ENCODE measurements around the gene KLK12. TPM values are rescaled to one million over a fixed set of nuclear protein-coding genes. Genes with fewer than 3 reads are reported as not detected.
A peak's percentile ranks its signal among the peaks of the same experiment; 100 is the strongest.

The KLK12 gene
- total and polyA plus RNA-seq, 9 of the 15 experiments (the other 6 are each of a cell fraction or from before 2014, with no cell fraction given), result not detected

DNA sequence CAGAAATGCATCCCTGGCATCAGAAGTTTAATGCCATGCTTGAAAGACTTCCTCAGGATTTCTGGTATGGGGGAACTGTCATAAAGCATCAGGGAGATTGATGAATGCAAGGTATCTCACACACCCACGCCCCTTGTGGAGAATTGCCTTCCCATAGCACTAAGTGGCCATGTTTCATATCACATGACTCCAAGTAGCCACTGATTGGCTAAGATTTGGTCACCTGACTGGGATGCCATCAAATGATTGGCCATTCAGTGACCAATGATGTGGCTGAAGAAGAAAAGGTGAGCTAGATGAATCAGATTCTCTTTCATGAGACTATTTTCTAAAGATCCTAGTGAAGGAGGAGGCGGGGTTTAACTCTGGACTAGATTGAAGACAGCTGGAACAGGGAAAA is 40.7 kb downstream of the KLK12 start (continued):
- TF ChIP-seq EHMT2 (IDR thresholded peaks at IDR 0.05) (peak; percentile 29; the same call in 1 of the 2 replicates), MBD2 (IDR thresholded peaks at IDR 0.05; ENCODE audit: borderline replicate concordance, low read depth) (peak; percentile 52; the same call in 1 of the 2 replicates), C11orf30 (IDR thresholded peaks at IDR 0.05; ENCODE audit: low read depth) (peak; percentile 34; the same call in 1 of the 2 replicates), CBX3 (IDR thresholded peaks at IDR 0.05; ENCODE audit: borderline replicate concordance in 1 of 2, low read length in 2 of 2) (peak in 1 of 2 experiments; percentile 96; a peak in 2 of 3 replicates), ASH1L (IDR thresholded peaks at IDR 0.05; ENCODE audit: borderline replicate concordance, low read depth, partially characterized antibody) (peak; percentile 76), MEIS2 (IDR thresholded peaks at IDR 0.05; ENCODE audit: partially characterized antibody) (peak; percentile 48), RBM25 (IDR thresholded peaks at IDR 0.05; ENCODE audit: low read depth, low read length, severe bottlenecking) (peak; percentile 41), DIDO1 (tag; IDR thresholded peaks at IDR 0.05; ENCODE audit: low read depth) (peak; percentile 84; the same call in 1 of the 2 replicates)
- TF ChIP-seq, protein P1, sequence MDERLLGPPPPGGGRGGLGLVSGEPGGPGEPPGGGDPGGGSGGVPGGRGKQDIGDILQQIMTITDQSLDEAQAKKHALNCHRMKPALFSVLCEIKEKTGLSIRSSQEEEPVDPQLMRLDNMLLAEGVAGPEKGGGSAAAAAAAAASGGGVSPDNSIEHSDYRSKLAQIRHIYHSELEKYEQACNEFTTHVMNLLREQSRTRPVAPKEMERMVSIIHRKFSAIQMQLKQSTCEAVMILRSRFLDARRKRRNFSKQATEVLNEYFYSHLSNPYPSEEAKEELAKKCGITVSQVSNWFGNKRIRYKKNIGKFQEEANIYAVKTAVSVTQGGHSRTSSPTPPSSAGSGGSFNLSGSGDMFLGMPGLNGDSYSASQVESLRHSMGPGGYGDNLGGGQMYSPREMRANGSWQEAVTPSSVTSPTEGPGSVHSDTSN (CRISPR knock-in tag; IDR thresholded peaks at IDR 0.05; ENCODE audit: low read depth), result no peak
- TF ChIP-seq, protein P1 (tag; conservative IDR thresholded peaks at IDR 0.05; ENCODE audit: low read depth), result 0 out of 2 replicates have a peak, but pooled peaks have one; percentile 33
- TF ChIP-seq, protein P2, sequence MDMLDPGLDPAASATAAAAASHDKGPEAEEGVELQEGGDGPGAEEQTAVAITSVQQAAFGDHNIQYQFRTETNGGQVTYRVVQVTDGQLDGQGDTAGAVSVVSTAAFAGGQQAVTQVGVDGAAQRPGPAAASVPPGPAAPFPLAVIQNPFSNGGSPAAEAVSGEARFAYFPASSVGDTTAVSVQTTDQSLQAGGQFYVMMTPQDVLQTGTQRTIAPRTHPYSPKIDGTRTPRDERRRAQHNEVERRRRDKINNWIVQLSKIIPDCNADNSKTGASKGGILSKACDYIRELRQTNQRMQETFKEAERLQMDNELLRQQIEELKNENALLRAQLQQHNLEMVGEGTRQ (CRISPR knock-in tag; IDR thresholded peaks at IDR 0.05), result peak; percentile 94
- TF ChIP-seq, protein P3, sequence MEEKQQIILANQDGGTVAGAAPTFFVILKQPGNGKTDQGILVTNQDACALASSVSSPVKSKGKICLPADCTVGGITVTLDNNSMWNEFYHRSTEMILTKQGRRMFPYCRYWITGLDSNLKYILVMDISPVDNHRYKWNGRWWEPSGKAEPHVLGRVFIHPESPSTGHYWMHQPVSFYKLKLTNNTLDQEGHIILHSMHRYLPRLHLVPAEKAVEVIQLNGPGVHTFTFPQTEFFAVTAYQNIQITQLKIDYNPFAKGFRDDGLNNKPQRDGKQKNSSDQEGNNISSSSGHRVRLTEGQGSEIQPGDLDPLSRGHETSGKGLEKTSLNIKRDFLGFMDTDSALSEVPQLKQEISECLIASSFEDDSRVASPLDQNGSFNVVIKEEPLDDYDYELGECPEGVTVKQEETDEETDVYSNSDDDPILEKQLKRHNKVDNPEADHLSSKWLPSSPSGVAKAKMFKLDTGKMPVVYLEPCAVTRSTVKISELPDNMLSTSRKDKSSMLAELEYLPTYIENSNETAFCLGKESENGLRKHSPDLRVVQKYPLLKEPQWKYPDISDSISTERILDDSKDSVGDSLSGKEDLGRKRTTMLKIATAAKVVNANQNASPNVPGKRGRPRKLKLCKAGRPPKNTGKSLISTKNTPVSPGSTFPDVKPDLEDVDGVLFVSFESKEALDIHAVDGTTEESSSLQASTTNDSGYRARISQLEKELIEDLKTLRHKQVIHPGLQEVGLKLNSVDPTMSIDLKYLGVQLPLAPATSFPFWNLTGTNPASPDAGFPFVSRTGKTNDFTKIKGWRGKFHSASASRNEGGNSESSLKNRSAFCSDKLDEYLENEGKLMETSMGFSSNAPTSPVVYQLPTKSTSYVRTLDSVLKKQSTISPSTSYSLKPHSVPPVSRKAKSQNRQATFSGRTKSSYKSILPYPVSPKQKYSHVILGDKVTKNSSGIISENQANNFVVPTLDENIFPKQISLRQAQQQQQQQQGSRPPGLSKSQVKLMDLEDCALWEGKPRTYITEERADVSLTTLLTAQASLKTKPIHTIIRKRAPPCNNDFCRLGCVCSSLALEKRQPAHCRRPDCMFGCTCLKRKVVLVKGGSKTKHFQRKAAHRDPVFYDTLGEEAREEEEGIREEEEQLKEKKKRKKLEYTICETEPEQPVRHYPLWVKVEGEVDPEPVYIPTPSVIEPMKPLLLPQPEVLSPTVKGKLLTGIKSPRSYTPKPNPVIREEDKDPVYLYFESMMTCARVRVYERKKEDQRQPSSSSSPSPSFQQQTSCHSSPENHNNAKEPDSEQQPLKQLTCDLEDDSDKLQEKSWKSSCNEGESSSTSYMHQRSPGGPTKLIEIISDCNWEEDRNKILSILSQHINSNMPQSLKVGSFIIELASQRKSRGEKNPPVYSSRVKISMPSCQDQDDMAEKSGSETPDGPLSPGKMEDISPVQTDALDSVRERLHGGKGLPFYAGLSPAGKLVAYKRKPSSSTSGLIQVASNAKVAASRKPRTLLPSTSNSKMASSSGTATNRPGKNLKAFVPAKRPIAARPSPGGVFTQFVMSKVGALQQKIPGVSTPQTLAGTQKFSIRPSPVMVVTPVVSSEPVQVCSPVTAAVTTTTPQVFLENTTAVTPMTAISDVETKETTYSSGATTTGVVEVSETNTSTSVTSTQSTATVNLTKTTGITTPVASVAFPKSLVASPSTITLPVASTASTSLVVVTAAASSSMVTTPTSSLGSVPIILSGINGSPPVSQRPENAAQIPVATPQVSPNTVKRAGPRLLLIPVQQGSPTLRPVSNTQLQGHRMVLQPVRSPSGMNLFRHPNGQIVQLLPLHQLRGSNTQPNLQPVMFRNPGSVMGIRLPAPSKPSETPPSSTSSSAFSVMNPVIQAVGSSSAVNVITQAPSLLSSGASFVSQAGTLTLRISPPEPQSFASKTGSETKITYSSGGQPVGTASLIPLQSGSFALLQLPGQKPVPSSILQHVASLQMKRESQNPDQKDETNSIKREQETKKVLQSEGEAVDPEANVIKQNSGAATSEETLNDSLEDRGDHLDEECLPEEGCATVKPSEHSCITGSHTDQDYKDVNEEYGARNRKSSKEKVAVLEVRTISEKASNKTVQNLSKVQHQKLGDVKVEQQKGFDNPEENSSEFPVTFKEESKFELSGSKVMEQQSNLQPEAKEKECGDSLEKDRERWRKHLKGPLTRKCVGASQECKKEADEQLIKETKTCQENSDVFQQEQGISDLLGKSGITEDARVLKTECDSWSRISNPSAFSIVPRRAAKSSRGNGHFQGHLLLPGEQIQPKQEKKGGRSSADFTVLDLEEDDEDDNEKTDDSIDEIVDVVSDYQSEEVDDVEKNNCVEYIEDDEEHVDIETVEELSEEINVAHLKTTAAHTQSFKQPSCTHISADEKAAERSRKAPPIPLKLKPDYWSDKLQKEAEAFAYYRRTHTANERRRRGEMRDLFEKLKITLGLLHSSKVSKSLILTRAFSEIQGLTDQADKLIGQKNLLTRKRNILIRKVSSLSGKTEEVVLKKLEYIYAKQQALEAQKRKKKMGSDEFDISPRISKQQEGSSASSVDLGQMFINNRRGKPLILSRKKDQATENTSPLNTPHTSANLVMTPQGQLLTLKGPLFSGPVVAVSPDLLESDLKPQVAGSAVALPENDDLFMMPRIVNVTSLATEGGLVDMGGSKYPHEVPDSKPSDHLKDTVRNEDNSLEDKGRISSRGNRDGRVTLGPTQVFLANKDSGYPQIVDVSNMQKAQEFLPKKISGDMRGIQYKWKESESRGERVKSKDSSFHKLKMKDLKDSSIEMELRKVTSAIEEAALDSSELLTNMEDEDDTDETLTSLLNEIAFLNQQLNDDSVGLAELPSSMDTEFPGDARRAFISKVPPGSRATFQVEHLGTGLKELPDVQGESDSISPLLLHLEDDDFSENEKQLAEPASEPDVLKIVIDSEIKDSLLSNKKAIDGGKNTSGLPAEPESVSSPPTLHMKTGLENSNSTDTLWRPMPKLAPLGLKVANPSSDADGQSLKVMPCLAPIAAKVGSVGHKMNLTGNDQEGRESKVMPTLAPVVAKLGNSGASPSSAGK (IDR thresholded peaks at IDR 0.05), result peak; percentile 46

Data from K562 (cell line).